Activated effector memory CD4-positive, alpha-beta T cell treated with Interleukin-2 at 50 U/mL for 16 hours (primary cell): ENCODE data around the gene SPNS2.

ENCODE experiments used
- DNase-seq: peaks from one replicate; pipeline ENCODE4 v3.0.0-alpha.2; 2020

Gene SPNS2

GRCh38 chr17:4480929-4481898, 17.5 kb upstream of the SPNS2 start:
- DNase-seq: peak; percentile 42

- no peak for DNase-seq
These were observed 16.2 kb upstream of the SPNS2 start for GRCh38 chr17:4482338-4483011.

GRCh38 chr17:4483012-4483840, 15.5 kb upstream of the SPNS2 start:
- DNase-seq: no peak

DNA sequence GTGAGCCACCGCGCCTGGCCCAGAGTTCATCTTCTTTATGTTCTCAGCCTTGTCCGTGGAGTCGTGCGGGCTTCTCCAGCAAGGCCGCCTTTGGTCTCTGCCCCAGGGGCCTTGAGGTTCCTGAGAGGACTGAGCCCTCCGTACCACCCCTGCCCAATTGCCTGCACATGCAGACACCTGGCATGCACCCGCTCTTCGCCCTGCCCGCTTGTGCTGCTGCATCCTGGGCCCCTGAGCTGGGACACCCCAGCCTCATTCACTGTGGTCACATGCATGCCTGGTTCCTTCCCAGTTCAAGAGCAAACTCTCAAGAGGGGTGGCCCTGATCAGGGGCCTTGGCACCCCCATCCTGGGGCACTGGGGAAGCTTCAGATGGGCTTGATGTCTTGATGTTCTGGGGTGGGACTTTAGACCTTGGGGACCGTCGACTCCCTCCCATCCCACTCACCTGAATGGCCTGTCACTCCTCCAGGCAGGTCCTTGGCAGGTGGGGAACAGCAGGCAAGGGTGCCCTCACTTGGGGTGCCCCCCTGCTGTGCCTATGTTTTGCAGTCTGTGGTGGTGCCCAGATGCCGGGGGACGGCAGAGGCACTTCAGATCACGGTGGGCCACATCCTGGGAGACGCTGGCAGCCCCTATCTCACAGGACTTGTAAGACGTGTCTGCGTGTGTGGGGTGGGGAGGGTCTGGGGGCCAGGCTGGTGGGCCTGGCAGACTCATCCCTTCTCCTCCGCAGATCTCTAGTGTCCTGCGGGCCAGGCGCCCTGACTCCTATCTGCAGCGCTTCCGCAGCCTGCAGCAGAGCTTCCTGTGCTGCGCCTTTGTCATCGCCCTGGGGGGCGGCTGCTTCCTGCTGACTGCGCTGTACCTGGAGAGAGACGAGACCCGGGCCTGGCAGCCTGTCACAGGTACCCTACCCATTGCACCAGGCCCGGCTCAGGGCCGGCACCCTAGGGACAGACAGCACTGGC, 12.7 kb upstream of the SPNS2 start:
- DNase-seq: peak; percentile 52

- no peak for DNase-seq
These were observed 11.4 kb upstream of the SPNS2 start for GRCh38 chr17:4487296-4487695.

- no peak for DNase-seq
These were observed 10.6 kb upstream of the SPNS2 start for GRCh38 chr17:4487820-4488716.

GRCh38 chr17:4488989-4489595, 9.6 kb upstream of the SPNS2 start:
- no peak for DNase-seq

DNA sequence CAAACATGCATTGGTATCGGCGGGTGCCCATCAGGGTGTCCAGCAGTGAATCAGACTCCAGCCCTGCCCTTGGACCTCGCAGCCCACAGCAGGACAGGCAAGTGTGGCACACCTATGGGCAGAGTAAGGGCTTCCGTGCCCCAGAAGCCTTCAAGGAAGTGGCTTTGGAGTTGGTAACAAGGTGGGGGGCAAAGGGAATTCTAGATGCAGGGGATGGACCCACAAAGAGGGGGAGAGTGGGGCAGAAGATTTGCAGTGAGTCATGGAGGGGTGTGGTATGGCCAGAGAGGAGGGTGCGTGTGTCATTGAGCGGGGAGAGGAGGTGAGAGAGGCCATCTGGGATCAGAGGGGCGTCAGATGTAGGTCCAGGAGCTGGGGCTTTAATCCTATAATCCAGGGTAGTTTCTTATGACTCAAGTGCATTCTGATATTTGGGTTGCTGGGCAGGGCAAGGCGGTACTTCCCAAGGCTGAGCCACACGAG, 8.5 kb upstream of the SPNS2 start:
- DNase-seq: no peak

DNA sequence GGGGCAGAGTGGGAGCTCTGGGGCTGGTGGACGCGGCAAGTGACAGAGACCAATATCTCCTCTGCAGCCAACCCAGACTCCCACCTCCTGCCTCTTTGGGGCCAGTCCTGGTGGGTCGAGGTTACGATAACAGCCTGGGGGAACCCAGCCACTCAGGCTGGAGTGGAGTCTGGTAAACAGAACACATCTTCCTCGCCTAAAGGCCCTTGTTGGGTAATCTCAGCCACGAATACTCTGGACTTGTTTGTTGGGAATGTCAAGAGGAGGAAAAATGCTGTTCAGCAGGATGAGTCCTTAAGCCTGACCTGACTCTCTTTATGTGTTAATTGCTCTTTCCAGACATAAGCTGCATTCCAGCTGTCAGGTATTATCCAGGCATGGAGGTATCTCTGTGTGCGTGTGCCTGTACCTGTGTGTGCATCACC, 8.0 kb upstream of the SPNS2 start:
- DNase-seq: no peak

- no peak for DNase-seq
These were observed 5.7 kb upstream of the SPNS2 start for GRCh38 chr17:4492721-4493561.

DNA sequence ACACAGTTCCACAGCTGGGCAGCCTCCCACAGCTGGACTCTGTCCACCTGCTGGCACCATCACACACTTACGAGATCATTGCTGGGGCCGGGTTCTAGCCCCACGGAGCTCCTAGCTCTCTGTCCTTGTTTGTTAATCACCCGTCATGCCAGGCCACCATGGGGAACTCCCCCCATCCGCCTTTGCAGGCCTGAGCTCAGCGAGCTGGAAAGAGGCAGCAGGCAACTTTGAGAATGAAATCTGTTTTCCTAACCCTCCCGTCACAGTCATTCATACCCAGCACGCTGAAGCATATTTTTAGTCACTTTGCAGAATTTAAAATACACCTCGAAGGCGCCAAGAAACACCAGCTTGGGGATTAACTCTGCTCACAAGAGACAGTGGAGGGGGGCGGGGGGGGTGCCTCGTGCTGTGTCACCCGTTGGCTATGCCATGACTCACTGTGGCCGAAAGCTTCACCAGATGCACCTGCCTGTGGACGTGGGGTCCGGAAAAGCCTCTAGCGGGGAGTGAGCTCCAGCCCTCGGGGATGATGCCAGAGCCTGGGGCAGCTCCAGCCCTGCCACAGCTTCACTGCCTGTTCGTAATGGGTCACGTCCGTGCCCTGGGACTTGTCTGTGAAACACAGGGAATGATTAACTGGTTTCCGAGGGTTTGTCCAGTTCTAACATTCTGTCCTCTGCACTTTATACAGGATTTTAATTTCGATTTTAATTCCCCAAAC, 1.4 kb upstream of the SPNS2 start:
- no peak for DNase-seq

DNA sequence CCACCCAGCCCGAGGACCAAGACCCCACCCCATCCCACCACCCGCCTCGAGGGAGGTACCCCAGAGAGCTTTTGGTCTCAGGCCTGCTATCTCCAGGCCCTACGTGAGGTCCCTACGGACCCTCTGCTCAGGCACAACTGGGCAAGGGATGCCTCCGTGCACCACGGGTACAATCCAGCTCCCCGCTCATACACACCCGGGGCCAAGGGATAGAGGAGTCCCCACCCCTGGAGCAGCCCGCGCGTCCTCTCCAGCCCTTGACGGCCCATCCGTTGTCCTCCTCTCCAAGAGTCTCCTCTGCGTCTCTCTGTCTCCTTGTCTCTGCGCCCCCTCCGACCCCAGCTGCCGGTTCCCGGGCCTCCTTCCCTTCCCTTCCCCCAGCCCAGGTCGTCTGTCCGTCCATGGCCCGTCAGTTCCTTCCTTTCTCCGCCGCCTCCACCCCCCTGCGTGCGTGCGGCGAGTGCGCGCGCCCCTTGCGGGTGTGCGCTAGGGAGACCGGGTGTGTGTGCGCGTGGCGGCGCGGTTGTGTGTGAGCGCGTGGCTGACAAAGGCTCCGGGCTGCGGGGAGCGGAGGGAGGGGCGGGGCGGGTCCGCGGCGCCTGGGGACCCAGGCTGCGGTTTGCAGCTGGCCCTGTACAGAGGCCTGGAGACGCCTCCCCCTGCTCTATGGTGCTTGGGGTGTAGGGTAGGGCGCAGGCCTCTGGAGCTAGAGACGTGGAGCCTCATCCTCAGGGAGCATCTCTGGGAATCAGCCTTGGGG, 930 bp downstream of the SPNS2 start:
- no peak for DNase-seq

GRCh38 chr17:4500191-4500571, 1.5 kb downstream of the SPNS2 start:
- no peak for DNase-seq

GRCh38 chr17:4501295-4501949, 2.7 kb downstream of the SPNS2 start:
- no peak for DNase-seq

- no peak for DNase-seq
These were observed 3.9 kb downstream of the SPNS2 start for GRCh38 chr17:4502466-4503154.

GRCh38 chr17:4503283-4504025, 4.8 kb downstream of the SPNS2 start:
- no peak for DNase-seq
